ENCODE results near the gene B4GAT1. TPM values are rescaled to one million over a fixed set of nuclear protein-coding genes. Genes with fewer than 3 reads are reported as not detected.

The B4GAT1 gene
- polyA plus RNA-seq, 3 donors = 0.75 to 1.7 (median 1.7) TPM

DNA sequence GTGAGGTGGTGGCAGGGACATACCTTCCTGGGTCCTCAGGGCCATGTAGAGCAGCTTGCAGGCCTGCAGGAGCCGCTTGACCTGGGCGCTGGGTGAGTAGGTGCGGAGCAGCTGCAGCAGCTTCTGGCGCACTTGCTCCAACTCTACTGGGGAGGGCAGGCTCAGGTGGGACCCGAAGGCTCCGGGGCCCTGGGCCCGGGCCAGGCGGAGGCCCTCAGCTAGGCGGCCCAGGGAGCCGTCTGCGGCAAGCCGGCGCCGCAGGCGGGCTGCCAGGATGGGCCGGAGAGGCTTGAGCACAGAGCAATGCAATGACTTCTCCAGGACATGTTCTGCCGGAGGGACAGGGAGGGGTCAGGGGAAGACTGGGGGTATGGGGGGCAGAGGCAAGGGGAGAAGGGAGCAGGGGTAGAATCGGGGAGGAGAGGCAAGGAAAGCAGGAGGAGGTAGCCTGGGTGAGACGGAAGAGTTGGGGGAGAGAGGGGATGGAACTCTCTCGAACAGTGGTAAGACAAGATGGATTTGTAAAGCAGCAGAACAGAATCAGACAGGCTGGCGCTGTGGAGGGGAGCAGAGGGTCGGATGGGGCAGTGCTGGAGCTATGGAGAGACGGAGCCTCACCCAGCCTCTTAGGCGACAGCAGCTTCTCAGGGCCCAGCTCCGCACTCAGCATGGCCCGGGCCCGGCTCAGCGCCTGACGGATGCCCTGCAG is 13.4 kb downstream of the B4GAT1 start:
- peak overlapping the region in 1 of 7 donors; percentile 66 for H3K27ac Mint-ChIP-seq
- Histone ChIP-seq H3K27ac (ENCODE audit: low read depth in 1 of 2, low read length in 2 of 2) (no peak overlapping the region), H3K4me2 (replicated peaks; ENCODE audit: extremely low read depth, low read length, poor library complexity, severe bottlenecking) (no peak overlapping the region), H3K4me3 (replicated peaks in 1 of 3; ENCODE audit: low read depth in 2 of 3, low read length in 3 of 3) (no peak overlapping the region), H2AFZ (ENCODE audit: insufficient read depth, low read depth, low read length, poor library complexity, severe bottlenecking) (no peak overlapping the region), H3K4me1 (ENCODE audit: control insufficient read depth in 1 of 2, insufficient read depth in 2 of 2, low read length in 2 of 2) (peaks cover 26 to 30% of the 10 kb centered on the region in 2 donors), H4K20me1 (ENCODE audit: insufficient read depth, low read length) (peaks cover 33% of the 10 kb centered on the region), H3K36me3 (replicated peaks in 1 of 2; ENCODE audit: control insufficient read depth in 1 of 2, insufficient read depth in 2 of 2, low read length in 2 of 2) (peaks cover 43 to 53% of the 10 kb centered on the region in 2 donors), H3K9me3 (replicated peaks in 1 of 2; ENCODE audit: control insufficient read depth in 1 of 2, insufficient read depth in 1 of 2, low read length in 2 of 2) (no peaks in the 10 kb centered on the region), H3K9ac (ENCODE audit: insufficient read depth, low read length, poor library complexity, severe bottlenecking) (no peak overlapping the region), H3K27me3 (ENCODE audit: control insufficient read depth in 2 of 2, insufficient read depth in 2 of 2, low read length in 2 of 2) (no peaks in the 10 kb centered on the region), H3K79me2 (ENCODE audit: insufficient read depth, low read length) (peaks cover 13% of the 10 kb centered on the region)
- no peak for TF ChIP-seq CTCF (IDR thresholded peaks at IDR 0.05)
- peak in 1 of 3 donors; percentile 5 for DNase-seq
- no peaks in the 10 kb centered on the region for H3K27me3 Mint-ChIP-seq (ENCODE audit: low read depth in 3 of 3)
- 94% methylated on average over 29 of the region's 29 CpGs for WGBS (ENCODE audit: insufficient coverage)
- peaks cover 30% of the 10 kb centered on the region for H3K4me1 Mint-ChIP-seq
- intact Hi-C loops (cut with micrococcal nuclease) = no loop called here
- H3K4me3 Mint-ChIP-seq = no peak overlapping the region
- peaks cover 38 to 47% of the 10 kb centered on the region in 2 donors for H3K36me3 Mint-ChIP-seq
- H3K9me3 Mint-ChIP-seq = no peaks in the 10 kb centered on the region

- no peak for TF ChIP-seq CTCF (IDR thresholded peaks at IDR 0.05)
- H3K36me3 Mint-ChIP-seq = peaks cover 31 to 40% of the 10 kb centered on the region in 2 donors
- Histone ChIP-seq H3K4me1 (ENCODE audit: control insufficient read depth in 1 of 2, insufficient read depth in 2 of 2, low read length in 2 of 2) (peaks cover 30 to 37% of the 10 kb centered on the region in 2 donors), H3K9me3 (replicated peaks in 1 of 2; ENCODE audit: control insufficient read depth in 1 of 2, insufficient read depth in 1 of 2, low read length in 2 of 2) (no peaks in the 10 kb centered on the region), H4K20me1 (ENCODE audit: insufficient read depth, low read length) (peaks cover 33% of the 10 kb centered on the region), H3K27me3 (ENCODE audit: control insufficient read depth in 2 of 2, insufficient read depth in 2 of 2, low read length in 2 of 2) (no peaks in the 10 kb centered on the region), H3K4me3 (replicated peaks in 1 of 3; ENCODE audit: low read depth in 2 of 3, low read length in 3 of 3) (no peak overlapping the region), H3K36me3 (replicated peaks in 1 of 2; ENCODE audit: control insufficient read depth in 1 of 2, insufficient read depth in 2 of 2, low read length in 2 of 2) (peaks cover 36 to 46% of the 10 kb centered on the region in 2 donors), H2AFZ (ENCODE audit: insufficient read depth, low read depth, low read length, poor library complexity, severe bottlenecking) (no peak overlapping the region), H3K9ac (ENCODE audit: insufficient read depth, low read length, poor library complexity, severe bottlenecking) (no peak overlapping the region), H3K79me2 (ENCODE audit: insufficient read depth, low read length) (peaks cover 13% of the 10 kb centered on the region), H3K4me2 (replicated peaks; ENCODE audit: extremely low read depth, low read length, poor library complexity, severe bottlenecking) (no peak overlapping the region), H3K27ac (ENCODE audit: low read depth in 1 of 2, low read length in 2 of 2) (no peak overlapping the region)
- H3K27ac Mint-ChIP-seq = no peak overlapping the region
- WGBS (ENCODE audit: insufficient coverage) = 96% methylated on average over 7 of the region's 19 CpGs
- H3K4me3 Mint-ChIP-seq = no peak overlapping the region
- peaks cover 0 to 3% (median 0%) of the 10 kb centered on the region in 3 donors for H3K27me3 Mint-ChIP-seq (ENCODE audit: low read depth in 3 of 3)
- no peaks in the 10 kb centered on the region for H3K9me3 Mint-ChIP-seq
- intact Hi-C loops (cut with micrococcal nuclease) = no loop called here
- peaks cover 36% of the 10 kb centered on the region for H3K4me1 Mint-ChIP-seq
- peak in 1 of 3 donors; percentile 3 for DNase-seq
Observed at GRCh38 chr11:66333220-66333877, 14.1 kb downstream of the B4GAT1 start.

All from CD14-positive monocyte (primary cell).